HG02970 (cell line): ENCODE results near the gene MYBBP1A.

Experiments used
- ATAC-seq: cut with Tn5 transposase; IDR thresholded peaks from one replicate; pipeline ENCODE4 v1.9.1; 2021; ENCODE audit warnings: mild to moderate bottlenecking, moderate library complexity, moderate number of reproducible peaks; ENCODE audit not compliant: unreplicated experiment, low FRiP score

Gene MYBBP1A

DNA sequence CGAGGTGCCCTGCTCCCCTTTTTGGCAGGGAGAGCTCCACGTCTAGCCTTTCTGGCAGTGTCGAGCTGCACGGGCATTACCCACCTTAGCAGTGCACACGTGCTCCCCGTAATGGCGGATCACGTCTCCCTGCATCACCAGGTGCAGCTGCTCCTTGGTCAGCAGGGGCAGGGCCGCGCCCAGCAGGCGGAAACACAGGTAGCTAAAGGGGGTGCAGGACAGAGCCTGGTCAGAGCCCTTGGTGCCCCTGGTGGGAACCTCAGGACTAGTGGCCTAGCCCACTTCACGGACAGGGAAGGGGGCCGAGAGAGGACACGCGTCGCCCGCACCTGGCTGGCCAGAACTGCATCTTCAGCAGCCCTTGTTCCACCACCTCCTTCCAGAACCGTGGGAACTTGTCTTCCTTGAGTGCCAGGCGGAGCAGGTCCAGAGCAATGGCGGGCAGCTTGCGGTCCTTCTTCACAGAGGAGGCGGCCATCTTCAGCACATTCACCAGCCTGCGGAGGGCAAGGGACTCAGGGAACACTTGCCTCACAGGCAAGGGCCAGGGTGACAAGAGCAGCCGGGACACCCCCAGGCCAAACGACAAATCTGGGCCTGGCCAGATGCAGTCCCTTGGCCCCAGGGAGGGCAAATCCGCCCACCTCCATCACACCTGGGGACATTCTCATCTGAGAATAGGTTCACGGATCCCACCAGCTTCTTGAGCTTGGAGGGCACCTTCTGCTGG lies 3.2 kb downstream of the MYBBP1A start:
- no peak for ATAC-seq

DNA sequence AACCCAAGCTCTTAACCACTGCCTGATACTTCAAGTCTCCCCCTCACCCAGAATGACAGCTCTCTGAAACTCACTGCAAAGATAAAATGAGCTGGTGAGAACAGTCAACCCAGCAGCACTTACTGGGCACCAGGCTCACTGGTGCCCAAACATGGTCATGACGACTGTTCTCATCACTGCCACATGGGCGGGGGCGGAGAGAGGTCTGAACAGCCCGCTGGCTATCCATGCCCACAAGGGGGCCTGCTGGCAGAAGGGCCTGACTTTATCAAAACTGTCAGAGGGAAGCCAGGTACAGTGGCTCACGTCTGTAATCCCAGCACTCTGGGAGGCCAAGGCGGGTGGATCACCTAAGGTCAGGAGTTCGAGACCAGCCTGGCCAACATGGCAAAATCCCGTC lies 4.0 kb downstream of the MYBBP1A start:
- no peak for ATAC-seq

GRCh38 chr17:4550534-4551039 lies 4.6 kb downstream of the MYBBP1A start:
- no peak for ATAC-seq

GRCh38 chr17:4549781-4550533 lies 5.2 kb downstream of the MYBBP1A start:
- no peak for ATAC-seq

GRCh38 chr17:4548721-4549531 lies 6.3 kb downstream of the MYBBP1A start:
- ATAC-seq = no peak

- ATAC-seq = no peak
These were observed 7.1 kb downstream of the MYBBP1A start for GRCh38 chr17:4548061-4548461.

DNA sequence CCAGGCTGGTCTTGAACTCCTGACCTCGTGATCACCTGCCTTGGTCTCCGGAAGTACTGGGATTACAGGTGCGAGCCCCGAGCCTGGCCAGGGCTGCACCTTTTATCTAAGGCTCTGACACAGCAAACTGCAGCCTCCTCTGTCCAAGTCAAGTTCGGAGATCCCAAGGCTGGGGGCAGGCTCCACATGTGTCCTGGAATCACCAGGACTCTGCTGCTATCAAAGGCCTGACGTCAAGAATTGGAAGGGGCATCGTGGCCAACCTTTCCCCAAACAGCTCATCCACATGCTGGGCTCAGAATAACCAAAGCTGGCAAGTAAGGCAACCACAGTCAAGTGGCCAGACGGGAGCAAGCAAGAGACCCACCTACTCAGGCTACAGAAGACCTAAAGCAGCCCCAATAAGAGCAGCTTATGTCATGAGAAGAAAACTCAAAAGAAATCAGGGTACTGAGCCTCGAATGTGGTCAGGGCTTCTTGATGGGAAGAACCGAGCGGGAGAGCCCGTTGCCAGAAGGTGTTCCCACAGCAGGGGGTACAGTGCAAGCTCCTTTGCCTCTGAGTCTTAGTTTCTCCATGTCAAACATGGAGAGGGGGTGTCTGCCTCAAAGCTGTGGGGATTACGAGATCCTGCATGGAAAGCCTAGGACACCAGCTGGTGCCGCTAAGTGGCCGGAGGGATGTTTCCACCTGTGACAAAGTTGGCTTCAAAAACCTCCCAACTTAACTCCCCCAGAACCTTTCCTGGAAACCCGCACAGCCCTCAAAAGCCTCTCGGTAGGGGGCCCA lies 7.9 kb downstream of the MYBBP1A start:
- ATAC-seq = no peak

GRCh38 chr17:4545217-4545951 lies 9.8 kb downstream of the MYBBP1A start:
- no peak for ATAC-seq

- no peak for ATAC-seq
These were observed 10.3 kb downstream of the MYBBP1A start for GRCh38 chr17:4544951-4545216.

DNA sequence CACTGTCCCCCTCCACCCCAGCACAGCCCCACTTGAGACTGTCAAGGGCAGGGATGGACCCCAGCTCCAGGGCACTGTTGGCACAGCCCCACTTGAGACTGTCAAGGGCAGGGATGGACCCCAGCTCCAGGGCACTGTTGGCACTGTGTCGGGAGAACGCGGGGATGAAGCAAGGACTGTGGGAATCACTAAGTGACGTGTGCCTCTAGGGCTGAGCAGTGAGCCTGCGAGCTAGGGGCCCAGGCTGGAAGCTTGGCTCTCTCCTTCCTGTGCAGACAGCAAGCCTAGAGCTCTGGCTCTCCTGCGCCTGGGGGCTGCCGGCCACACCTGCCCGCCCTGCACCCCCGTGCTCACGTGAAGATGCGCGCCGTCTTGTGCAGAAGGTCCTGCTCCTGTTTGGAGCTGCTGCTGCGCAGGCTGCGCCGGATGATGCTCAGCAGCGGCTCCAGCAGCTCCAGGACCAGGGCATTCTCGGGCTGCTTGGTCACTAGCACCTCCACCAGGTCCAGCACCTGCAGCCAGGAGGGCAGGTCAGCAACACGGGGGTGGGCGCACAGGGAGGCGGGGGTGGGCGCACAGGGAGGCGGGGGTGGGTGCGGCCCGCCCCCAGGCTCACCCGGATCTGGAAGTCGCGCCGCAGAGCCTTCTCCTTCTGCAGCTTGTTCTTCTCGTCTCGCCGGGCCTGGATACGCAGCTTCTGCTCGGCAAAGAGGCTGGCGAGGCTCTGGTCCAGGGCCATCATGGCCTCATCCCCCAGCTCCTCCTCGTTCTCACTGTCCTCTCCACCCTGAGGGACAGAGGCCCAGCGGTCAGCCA lies 10.8 kb downstream of the MYBBP1A start:
- no peak for ATAC-seq

DNA sequence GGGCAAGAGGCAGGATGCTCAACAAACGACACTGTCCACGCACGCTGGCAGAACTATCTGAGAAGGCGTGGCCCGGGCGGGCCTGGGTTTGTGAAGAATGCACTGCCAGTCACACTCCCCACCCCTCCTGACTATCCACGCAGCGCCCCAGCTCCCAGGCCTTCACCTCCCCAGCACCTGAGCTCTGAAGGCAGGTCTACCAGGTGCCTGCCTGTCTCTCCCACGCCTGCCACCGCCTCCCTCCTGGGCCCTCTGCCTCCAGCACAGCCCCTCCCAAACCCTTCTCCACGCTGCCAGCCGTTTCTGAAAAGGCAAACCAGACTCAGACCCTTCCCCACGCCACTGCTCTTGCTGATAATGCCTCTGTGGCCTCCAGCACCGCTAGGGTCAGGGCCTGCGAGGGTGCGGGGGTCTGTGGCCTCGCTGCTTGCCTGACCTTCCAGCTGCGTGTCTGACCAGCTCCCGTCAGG lies 11.6 kb downstream of the MYBBP1A start:
- ATAC-seq = no peak

GRCh38 chr17:4542726-4543191 lies 12.4 kb downstream of the MYBBP1A start:
- ATAC-seq = no peak

- ATAC-seq = no peak
These were observed 13.0 kb downstream of the MYBBP1A start for GRCh38 chr17:4542003-4542725.

- ATAC-seq = no peak
These were observed 13.7 kb downstream of the MYBBP1A start for GRCh38 chr17:4541328-4542002.

- ATAC-seq = no peak
These were observed 14.4 kb downstream of the MYBBP1A start for GRCh38 chr17:4540687-4541327.

GRCh38 chr17:4540224-4540651 lies 14.9 kb downstream of the MYBBP1A start:
- no peak for ATAC-seq
